Measurements from ENCODE around the gene FAM25G.

DNA sequence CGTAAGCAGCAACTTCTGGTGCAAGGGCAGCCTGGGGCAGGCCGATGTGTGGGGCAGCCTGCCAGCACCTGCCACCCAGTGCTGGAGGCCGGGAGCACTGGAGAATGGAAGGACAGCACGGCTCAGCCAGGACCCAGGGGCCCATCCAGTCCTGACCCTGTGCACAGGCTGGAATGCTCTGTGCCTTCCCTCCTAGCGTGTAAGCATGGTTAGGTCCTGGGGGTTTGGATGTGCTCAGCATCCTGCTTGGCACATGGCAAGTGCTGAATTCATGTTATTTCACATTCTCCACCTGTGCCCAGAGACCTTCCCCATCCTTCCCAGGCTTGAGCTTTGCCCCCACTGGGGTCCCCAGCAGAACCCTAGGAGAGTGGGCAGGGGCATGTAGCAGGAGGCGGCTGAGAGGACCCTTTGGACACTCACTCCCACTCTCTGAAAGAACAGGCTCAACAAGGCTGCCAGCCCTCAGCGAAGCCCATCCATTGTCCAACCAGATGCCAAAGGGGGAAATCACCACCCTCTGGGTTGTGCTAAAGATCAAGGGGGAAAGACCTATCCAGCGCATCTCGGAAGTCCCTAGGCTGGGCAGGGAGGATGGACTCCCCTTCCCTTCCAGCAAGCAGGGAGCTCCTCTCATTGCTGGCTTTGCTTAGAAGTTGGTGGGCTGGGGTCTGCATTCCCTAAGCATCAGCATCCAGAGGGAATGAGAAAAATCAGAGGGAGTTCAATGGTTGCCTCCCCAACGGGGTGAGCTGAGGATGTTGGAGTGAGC, 37.3 kb downstream of the FAM25G start:
- no peak for TF ChIP-seq POLR2AphosphoS5 (IDR thresholded peaks at IDR 0.05; ENCODE audit: low read depth, low read length)
- TF ChIP-seq, protein P1, sequence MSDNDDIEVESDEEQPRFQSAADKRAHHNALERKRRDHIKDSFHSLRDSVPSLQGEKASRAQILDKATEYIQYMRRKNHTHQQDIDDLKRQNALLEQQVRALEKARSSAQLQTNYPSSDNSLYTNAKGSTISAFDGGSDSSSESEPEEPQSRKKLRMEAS (IDR thresholded peaks at IDR 0.05; ENCODE audit: low read depth), result no peak
- TF ChIP-seq, protein P2, sequence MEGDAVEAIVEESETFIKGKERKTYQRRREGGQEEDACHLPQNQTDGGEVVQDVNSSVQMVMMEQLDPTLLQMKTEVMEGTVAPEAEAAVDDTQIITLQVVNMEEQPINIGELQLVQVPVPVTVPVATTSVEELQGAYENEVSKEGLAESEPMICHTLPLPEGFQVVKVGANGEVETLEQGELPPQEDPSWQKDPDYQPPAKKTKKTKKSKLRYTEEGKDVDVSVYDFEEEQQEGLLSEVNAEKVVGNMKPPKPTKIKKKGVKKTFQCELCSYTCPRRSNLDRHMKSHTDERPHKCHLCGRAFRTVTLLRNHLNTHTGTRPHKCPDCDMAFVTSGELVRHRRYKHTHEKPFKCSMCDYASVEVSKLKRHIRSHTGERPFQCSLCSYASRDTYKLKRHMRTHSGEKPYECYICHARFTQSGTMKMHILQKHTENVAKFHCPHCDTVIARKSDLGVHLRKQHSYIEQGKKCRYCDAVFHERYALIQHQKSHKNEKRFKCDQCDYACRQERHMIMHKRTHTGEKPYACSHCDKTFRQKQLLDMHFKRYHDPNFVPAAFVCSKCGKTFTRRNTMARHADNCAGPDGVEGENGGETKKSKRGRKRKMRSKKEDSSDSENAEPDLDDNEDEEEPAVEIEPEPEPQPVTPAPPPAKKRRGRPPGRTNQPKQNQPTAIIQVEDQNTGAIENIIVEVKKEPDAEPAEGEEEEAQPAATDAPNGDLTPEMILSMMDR (IDR thresholded peaks at IDR 0.05), result no peak
- no peak for TF ChIP-seq SIN3A (IDR thresholded peaks at IDR 0.05; ENCODE audit: borderline replicate concordance, low read depth, low read length)
- no peak for TF ChIP-seq NRF1 (IDR thresholded peaks at IDR 0.05; ENCODE audit: low read depth, low read length)
- no peak for TF ChIP-seq EP300 (IDR thresholded peaks at IDR 0.05; ENCODE audit: borderline replicate concordance in 1 of 2, low read depth in 1 of 2, low read length in 1 of 2)

All from SK-N-SH (cell line).